Hematopoietic multipotent progenitor cell treated with erythropoietin and hydrocortisone succinate and interleukin-3 and kit ligand, for 17 days (in vitro differentiated cells): ENCODE data around the gene SNRPB2.
A peak's percentile ranks its signal among the peaks of the same experiment; 100 is the strongest.

Experiments used
- DNase-seq: peaks from one replicate; pipeline ENCODE4 v3.0.0-alpha.2; 2015; ENCODE audit warnings: low spot score

SNRPB2 gene

DNA sequence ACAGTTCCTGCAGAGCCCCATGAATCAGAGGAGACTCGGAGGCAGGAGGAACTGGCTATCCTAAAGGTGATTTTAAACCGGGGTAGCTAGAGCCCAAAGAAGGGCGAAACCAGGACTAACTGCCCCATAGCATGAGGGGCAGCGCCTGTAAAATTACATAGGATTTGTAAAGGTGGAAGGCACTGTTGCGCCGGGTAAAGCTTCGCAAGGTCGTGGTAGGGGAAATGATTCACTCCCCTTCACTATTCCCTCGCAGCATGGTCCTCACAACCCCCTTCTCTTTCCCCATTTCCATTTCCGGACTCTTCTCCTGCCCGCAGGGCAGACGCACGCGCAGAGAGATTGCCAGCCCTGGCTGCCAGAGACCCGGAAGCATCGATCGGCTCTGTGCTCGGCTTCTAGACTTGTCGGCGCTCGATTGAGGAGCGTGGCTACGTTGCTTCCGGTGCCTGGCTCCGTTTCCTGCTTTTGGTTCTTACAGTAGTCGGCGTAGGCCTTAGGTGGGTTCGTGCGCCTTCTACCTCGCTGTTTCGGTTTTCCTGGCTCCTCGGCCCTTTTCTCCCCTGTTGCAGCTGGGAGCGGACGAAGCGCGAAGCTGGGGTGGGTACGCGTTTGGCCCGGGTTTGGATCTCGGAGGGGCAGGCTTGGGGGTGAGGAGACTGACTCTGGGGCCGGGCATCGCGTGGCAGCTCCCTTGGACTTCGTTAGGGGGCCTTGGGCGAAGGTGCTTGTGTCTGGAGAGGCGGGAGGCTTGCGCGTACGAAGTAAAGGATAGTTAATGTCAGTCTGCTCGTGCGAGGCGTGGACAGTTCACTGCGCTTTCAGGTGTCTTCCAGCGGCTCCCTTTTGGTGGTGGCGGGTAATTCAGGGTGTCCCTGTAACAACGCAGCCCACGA lies at the start of gene SNRPB2:
Gene SNRPB2, plus strand, starts transcription at position 462 of the 896 bp plus-strand sequence. CDS start 1,677 bp downstream, outside the sequence.
- DNase-seq, result peak; percentile 86

DNA sequence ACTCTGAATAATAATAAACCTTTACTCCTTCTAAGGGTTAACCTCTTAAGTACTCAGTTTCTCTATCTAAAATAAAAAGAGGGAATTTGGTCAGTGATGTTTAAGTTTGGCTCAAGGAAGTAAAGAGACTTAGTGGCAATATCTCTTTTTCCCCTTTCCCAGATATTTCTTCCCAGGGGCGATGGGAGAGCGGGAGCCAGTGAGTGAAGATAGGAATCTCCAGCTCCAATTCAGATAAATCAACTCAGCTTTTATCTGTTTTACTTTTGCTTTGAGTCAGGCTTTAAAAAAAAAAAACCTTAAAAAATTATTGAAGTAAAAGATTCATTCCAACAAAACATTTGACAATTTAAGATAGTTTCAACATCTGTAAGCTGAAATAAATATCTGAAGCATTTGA lies 45.4 kb upstream of the SNRPB2 start:
- DNase-seq, result no peak

DNA sequence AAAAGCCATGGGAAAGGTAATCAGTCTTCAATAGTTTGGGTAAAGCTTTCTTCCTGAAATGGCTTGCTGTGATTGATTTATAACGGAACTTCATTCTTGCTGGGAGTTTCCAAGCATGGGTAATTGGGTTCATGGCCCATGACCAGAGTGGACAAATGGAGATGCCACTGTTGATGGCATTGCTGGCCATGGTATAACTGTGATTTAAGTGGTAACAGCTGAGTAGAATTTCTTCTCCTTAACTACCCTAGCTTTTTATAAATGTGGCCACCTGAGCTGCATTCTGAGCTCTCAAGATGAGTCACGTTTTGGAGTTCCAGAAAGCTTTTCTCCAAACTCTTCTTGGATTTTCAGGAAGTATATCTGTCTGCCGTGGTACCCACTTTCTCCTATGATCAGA lies 39.9 kb upstream of the SNRPB2 start:
- no peak for DNase-seq

DNA sequence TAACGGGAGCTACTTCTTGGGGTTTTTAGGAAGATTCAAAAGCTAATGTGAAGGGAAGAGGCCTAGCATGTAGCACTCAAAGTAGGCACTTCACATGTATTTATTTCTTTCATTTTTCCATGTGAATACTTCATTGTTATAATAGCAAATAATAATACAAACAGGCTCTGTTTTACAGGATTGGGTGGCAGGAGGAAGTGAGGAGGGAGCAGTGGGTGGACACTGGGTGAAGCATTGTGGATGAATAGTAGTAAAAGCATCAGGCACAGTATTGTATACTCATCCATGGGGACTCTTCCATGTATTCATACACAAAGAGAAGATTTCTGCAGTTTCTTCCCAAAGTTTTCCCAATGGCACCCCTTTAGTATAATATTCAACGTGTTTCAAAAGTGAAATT lies 38.4 kb upstream of the SNRPB2 start:
- DNase-seq, result no peak

DNA sequence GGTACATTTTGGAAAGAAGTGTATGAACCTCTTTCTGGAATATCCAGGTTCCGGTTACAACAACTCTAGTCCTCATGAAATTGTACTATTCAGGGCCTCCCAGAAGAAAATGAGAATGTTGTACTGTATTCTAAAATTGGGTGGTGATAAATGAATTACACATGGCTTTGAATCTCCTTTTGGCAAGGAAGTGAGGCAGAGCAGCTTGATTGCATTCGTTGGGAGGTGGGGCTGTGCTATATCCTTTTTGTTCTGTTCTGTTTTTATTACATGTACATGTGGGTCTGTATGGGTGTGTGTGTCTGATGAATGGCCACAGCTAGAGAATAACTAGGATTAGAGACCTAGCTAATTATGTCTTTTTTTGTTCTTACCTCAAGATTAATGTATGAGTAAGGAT lies 37.8 kb upstream of the SNRPB2 start:
- DNase-seq, result no peak

DNA sequence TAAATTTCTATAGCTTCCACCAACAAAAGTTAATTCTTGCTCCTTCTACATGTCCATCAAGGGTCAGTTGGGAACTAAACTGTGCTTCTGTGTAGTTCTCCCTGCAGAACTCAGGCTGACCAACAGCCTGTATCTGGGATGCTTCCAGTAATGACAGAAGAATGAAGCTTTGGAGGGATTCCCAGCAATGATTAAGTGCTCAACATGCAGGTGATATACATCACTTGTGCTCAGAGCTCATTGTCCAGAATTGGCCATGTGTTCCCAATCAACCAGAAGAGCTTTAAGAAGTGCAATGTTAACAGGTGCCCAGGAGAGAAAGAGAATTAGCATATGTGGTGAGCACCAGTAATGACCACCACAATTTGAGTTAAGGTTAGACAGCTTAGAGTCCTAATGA lies 37.4 kb upstream of the SNRPB2 start:
- DNase-seq, result no peak

DNA sequence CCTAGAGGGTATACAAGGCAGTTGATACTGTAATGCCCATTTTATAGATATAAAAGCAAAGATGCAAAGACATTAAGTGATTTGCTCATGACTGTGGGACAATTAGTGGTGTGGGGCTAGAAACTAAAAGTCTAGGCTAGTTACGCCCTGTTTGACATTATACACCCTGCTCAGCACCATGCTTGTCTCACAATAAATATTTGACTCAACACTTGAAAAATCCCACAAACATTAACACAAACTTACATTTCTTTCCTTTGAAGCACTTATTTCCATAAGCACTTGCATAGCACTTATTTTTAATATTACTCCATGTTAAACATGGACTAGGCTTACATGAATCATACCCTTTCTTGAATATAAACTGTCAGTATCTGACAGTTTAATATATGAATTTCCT lies 36.5 kb upstream of the SNRPB2 start:
- DNase-seq, result no peak

DNA sequence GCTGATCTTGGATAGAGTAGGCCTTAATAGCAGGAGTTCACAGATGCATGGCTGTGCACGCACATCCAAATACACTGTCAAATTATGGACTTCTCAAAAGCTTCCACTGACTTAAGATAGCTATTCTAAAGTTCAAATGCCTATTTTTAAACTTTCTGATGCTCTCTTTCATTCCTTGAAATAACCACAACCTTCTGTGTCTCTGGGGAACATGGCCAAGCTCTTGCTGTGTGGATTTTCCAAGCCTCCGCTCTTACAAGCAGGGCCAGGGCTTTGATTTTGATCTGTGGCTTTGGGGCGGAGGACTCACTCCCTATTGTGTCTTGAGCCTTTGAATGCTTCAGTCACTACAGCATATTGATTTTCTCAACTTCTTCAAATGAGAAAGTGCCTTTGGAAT lies 35.7 kb upstream of the SNRPB2 start:
- DNase-seq, result no peak

DNA sequence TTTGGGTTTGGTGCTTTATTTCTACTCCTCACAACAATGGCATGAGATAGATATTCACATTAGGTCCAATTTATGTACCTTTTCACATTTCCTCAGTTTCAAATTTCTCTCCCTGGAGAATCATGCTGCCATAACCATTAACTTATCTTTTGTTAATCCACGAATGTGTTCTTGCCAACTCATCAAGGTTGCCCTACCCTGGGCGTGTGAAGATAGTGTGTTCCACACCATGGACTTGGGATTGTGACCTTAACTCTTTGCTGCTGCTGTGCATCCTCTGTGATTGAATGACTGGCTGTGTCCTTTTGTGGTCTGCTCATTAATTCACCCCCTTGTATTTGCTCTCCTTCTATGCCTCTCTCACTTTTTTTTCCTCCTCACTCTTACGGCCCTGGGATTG lies 34.2 kb upstream of the SNRPB2 start:
- no peak for DNase-seq

DNA sequence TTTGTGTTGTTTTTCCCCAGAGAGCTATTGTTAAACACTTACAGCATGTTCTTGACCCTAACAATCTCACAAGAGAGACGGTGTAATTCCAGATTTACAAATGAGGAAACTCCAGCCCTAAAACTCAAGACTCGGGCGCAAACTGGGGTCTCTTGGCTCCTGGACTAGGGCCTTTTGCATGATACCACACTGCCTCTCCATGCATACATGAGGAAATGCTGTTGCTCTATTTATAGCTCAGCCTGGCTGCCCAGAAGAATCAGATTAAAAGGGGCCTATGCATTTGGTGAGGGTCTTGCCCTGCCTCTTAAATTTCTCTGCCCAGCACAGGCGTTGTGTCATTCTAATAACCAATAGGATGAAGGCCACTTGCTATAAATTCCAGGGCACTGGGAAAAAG lies 30.5 kb upstream of the SNRPB2 start:
- no peak for DNase-seq

DNA sequence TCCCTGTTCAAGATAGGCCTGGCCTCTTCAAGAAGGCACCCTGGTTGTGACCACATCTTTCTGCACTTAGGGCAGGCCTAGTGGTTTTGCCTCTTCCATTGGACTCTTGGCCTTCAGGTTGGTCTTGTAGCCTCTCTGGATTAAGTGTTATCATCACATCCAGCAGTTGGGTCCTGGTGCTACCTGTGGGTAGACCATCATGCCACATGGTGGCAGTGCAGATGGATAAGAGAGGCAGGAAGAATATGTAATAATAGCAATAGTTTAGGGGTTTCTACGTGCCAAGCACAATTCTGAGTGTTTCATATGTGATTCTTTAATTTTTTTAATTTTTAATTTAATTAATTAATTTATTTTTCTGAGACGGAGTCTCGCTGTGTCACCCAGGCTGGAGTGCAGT lies 28.5 kb upstream of the SNRPB2 start:
- no peak for DNase-seq

DNA sequence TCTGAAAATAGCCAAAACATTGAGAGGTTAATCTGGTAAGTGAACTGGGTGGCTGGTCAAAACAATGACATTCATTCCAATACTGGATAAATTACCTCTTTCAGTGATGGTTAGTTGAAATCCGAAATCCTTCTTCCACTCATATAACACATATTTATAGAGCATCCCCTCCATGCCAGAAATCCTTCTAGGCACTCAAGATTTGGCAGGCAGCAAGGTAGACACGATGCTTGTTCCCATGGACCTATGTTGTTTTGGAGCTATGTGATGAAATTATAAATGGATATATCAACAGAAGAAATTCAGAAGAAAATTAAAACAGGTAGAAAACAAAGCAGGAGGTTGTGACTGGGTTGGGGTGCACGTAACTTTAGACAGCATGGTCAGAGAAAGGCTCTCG lies 26.3 kb upstream of the SNRPB2 start:
- no peak for DNase-seq

DNA sequence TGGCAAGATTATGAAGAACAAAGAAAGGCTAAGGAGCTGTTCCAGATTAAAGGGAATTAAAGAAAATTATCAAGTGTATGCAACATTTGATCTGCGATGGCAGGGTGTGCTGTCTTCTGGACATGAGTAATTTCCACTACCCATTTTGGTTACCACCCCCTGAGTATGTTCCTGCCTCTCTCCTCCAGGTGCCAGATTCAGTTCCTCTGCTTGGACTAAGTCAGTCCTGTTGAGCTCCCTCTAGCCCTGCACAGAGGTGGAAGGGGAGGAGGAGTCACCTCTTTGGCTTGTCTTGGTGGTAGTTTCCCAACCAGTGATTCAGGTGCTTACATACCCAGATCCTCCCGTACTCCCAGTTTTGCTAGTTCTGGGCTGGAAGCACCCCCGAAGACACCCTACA lies 22.2 kb upstream of the SNRPB2 start:
- DNase-seq, result no peak

DNA sequence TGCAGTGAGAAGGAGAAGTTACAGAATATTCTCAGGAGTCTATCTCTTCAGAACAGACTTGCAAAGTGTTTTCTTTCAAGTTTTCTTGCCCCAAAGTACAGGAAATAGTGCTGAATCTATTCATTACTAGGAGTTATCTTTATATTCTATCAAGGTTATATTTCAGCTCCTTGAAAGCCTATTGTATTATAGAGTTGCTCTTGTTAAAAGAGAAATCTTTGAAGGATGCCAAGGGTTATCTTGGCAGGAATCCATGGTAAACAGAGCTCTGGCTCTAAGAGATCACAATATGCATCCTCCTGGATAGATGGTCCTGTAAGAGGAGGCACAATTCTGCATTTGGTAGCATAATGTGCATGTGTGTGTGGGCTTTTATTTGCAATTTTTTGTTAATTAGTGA lies 21.2 kb upstream of the SNRPB2 start:
- no peak for DNase-seq

DNA sequence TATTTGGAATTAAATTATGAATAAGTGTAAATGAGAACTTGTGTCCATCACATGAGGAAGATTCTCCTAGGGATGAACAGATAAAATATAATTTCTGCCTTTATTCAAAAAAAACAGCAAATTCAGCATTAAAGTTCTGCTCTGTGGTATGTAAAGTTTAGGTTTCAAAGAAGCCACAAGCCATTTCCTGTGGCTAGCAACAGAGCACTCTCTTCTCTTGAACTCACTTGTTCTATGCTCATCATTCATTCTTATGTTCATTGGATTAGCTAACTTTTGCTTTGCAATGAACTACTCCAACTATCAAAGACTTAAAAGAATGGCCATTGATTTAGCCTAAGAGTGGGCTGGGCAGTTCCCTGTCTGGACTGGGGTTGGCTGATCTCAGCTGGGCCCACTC lies 20.8 kb upstream of the SNRPB2 start:
- DNase-seq, result no peak

DNA sequence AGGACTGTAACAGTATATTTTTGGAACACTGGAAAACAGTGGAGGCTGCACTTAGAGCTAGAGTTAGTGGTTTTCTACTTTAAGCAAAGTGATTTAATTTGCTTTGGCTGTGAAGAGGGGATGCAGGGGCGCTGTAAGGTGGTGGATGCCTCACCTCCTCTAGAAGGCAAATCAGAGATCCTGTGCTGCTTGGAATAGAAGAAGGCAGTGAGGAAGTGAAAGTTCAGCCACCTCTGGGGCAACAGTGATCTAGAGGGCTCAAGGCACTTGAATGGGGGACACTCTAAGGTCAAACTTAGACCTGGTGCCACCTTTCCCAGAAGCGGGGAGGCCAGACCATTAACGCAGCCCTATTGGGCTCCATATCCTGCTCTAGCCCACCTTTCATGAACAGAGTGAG lies 19.0 kb upstream of the SNRPB2 start:
- no peak for DNase-seq

DNA sequence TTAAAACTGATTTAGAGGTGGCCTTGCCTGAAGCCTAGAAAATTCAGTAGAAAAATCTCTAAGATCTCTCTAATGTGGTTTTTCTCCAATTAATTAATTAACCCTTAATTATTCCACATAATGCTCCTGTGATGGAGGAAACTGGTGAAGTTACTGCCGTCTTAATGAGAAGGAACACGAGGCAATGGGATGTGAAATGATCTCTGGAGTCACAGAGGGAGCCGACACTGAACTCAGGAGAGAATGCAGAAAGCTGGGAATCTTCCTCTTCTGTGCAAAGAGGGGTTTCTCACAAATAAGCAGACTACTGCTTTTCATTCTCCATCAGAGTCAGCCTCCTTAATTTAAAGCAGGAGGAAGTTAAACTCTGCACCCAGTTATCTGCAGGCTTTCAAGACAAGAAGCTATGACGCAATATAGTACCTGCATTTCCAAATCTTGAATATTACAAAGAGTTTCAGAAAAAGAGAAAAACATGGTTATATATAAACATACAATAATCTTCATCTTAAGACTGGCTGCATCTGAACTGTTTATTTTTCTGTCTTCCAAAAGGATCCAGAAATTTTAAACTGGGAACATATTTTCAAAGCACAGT lies 18.1 kb upstream of the SNRPB2 start:
- no peak for DNase-seq

DNA sequence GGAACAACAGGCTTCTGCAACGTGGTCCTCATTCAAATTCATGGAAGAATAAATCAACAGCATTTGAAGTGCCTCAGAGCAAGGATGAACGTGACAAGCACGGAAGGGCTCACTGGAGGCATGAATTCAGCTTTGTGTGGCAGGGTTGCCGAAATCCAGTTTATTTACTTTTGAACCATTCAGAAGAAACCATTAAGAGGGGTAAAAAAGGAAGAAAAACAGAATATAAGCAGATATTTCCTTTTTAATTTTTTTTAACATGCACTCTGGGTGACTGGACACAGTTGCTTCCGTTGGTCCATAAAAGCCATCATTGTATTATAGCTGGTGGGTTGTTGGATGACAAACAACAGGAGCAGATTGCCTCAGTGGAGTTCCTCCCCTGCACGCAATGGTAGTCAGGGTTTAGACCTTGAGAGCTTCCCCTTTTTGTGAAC lies 17.3 kb upstream of the SNRPB2 start:
- DNase-seq, result no peak

DNA sequence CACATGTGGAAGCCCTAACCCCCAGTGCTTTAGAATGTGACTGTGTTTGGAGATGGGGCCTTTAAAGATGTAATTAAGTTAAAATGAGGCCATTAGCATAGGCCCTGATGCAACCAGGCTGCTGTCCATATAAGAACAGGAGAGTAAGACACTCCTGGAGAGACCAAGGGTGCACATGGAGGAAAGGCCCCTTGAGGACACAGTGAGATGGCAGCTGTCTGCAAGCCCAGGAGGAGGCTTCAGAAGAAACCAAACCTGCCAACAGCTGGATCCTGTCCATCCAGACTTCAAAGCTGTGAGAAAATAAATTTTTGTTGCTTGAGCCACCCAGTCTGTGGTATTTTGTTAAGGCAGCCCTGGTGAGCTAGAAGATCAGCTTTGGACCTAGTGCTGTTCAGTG lies 16.8 kb upstream of the SNRPB2 start:
- no peak for DNase-seq

DNA sequence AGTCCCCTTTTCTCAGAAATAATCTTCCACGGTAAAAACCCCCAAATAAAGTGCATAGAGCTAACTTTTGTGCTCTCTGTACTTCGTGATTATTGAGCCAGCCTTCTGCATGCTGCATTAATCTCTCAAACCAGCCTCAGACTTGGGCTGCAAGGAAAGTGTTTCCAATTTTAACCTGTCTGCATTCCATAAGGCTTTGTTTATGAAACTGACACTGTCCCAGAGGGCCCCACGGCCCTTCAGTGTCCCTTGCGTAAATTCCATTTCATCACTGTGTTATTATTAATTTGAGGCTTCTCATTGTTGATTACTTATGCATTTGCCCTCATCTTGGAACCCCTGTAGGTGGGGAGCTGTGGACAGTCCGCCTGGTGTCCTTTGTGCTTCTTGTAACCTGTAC lies 15.6 kb upstream of the SNRPB2 start:
- DNase-seq, result no peak

DNA sequence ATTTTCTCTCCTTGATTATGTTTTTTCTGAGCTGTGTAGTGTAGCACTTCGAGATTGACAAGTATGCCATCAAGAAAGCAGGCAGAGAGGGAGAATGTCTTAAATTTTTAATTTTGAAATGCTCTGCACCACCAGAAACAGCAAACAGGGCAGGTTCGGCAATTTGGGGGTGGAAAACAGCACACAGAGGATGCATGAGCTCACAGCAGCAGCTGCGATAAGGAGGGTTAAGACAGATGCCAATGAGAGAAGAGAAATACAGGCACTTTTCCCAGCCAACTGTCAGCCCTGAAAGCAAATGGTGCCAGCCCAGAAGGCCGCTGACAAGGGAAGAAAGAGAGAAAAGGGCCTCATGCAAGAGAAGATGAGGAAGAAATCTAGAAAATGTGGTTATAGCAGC lies 15.1 kb upstream of the SNRPB2 start:
- DNase-seq, result no peak

DNA sequence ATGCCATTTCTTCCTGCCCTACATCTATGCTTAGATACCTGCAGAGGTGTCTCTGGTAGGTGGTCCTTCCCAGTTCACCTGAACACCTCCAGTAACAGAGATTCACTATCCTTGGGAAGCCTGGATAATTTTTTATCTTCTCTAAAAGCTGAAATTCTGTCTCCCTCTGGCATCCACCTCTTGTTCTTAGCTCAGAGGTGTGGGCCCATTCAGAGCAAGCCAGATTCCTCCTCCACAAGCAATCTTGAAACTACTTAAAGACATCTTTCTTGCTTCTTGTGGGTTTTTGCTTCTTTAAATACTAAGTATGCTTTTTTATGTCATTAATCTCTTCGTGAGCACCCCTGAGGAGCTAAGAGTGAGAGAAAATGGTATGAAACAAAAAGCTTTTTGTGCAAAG lies 10.4 kb upstream of the SNRPB2 start:
- no peak for DNase-seq

DNA sequence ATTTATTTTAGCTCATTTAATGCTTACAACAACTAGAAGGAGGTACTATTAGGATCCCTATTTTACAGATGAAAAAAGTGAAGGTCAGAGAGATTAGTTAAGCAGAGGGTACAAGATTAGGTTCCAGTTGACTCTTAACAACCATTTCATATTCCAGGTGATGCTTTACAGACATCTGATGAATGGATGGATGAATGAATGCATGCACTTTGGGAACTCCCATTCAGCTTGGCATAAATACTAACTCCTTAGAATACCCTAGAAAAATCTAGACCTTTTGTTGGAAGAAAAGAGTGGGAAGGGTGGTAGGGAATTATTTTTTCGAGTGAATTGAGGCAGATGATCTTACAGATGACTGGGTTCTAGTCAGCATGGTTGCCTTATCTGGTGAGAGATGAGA lies 746 bp upstream of the SNRPB2 start:
- no peak for DNase-seq
